ENCODE measurements around the gene MMUT.

MMUT gene

DNA sequence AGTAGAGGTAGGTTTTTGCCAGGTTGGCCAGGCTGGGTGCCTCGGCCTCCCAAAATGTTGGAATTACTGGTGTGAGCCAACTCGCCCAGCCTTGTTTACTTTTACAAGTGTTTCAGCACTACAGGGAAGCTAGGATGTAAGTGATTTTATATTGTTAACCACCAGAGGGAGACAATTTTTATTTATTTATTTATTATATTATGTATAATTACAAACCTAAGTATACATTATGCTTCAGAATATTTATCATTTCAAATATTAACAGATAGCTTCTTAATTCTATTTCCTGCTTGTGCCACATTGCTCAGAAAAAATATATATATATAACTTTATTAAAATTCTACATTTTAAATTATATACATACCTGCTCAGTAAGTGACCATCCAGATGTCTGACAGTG is 9.8 kb downstream of the MMUT start:
- TF ChIP-seq REST (IDR thresholded peaks at IDR 0.05; ENCODE audit: low read depth) (no peak), EP300 (IDR thresholded peaks at IDR 0.05; ENCODE audit: borderline replicate concordance) (no peak), TAF1 (IDR thresholded peaks at IDR 0.05; ENCODE audit: low read depth) (no peak), RAD21 (IDR thresholded peaks at IDR 0.05; ENCODE audit: low read depth) (no peak), USF1 (IDR thresholded peaks at IDR 0.05) (no peak), FOXM1 (IDR thresholded peaks at IDR 0.05; ENCODE audit: borderline replicate concordance, low read depth) (no peak), TEAD4 (IDR thresholded peaks at IDR 0.05) (no peak), CEBPB (IDR thresholded peaks at IDR 0.05) (no peak), NFIC (IDR thresholded peaks at IDR 0.05) (no peak), EGR1 (IDR thresholded peaks at IDR 0.05) (no peak), YY1 (IDR thresholded peaks at IDR 0.05; ENCODE audit: low read depth) (no peak), TCF12 (IDR thresholded peaks at IDR 0.05; ENCODE audit: low read depth) (no peak)
- TF ChIP-seq, protein P1, sequence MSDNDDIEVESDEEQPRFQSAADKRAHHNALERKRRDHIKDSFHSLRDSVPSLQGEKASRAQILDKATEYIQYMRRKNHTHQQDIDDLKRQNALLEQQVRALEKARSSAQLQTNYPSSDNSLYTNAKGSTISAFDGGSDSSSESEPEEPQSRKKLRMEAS (IDR thresholded peaks at IDR 0.05) = no peak

DNA sequence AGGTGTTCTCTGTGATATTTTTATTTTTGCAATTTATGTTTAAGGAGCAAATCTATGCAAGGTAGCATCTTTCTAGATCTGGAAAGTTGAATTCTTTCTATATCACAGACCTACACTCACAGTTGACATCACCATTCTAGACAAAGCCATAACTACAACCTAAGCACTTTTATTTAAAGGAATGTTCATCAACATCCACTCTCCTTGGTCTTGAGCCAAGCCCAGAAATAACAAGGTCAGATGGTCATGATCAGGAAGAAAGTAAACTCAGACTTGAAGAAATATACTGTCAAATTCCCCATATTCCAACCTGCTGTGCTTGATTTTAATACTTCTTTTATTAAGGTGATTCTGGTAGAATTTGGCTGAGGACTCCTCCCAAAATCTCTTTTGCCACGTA is 32.2 kb downstream of the MMUT start:
- TF ChIP-seq CREB1 (IDR thresholded peaks at IDR 0.05; ENCODE audit: low read depth) = no peak
- no peak for TF ChIP-seq CEBPB (IDR thresholded peaks at IDR 0.05)
- no peak for TF ChIP-seq TEAD4 (IDR thresholded peaks at IDR 0.05)
- TF ChIP-seq EP300 (IDR thresholded peaks at IDR 0.05; ENCODE audit: borderline replicate concordance) = no peak
- no peak for TF ChIP-seq TCF12 (IDR thresholded peaks at IDR 0.05; ENCODE audit: low read depth)
- TF ChIP-seq, protein P1 (IDR thresholded peaks at IDR 0.05) = no peak
- no peak for TF ChIP-seq RAD21 (IDR thresholded peaks at IDR 0.05; ENCODE audit: low read depth)
- no peak for TF ChIP-seq EGR1 (IDR thresholded peaks at IDR 0.05)

GRCh38 chr6:49430187-49430586 is 32.9 kb downstream of the MMUT start:
- TF ChIP-seq USF1 (IDR thresholded peaks at IDR 0.05) = no peak
- TF ChIP-seq TEAD4 (IDR thresholded peaks at IDR 0.05) = no peak
- no peak for TF ChIP-seq FOXM1 (IDR thresholded peaks at IDR 0.05; ENCODE audit: borderline replicate concordance, low read depth)
- TF ChIP-seq TAF1 (IDR thresholded peaks at IDR 0.05; ENCODE audit: low read depth) = no peak
- TF ChIP-seq ZBTB7A (IDR thresholded peaks at IDR 0.05; ENCODE audit: low read depth) = no peak
- TF ChIP-seq REST (IDR thresholded peaks at IDR 0.05; ENCODE audit: low read depth) = no peak
- no peak for TF ChIP-seq CREB1 (IDR thresholded peaks at IDR 0.05; ENCODE audit: low read depth)
- no peak for TF ChIP-seq TCF12 (IDR thresholded peaks at IDR 0.05; ENCODE audit: low read depth)
- TF ChIP-seq NFIC (IDR thresholded peaks at IDR 0.05) = no peak
- TF ChIP-seq, protein P1 (IDR thresholded peaks at IDR 0.05) = no peak
- no peak for TF ChIP-seq YY1 (IDR thresholded peaks at IDR 0.05; ENCODE audit: low read depth)

- TF ChIP-seq, protein P1 (IDR thresholded peaks at IDR 0.05) = no peak
- no peak for TF ChIP-seq USF1 (IDR thresholded peaks at IDR 0.05)
- no peak for TF ChIP-seq ZBTB7A (IDR thresholded peaks at IDR 0.05; ENCODE audit: low read depth)
- TF ChIP-seq REST (IDR thresholded peaks at IDR 0.05; ENCODE audit: low read depth) = no peak
- no peak for TF ChIP-seq EP300 (IDR thresholded peaks at IDR 0.05; ENCODE audit: borderline replicate concordance)
- TF ChIP-seq RAD21 (IDR thresholded peaks at IDR 0.05; ENCODE audit: low read depth) = no peak; the same call in 1 of the 2 replicates
- TF ChIP-seq YY1 (IDR thresholded peaks at IDR 0.05; ENCODE audit: low read depth) = no peak
Observed at GRCh38 chr6:49423817-49424216, 39.2 kb downstream of the MMUT start.

Measured in Ishikawa (cell line).